Gastroesophageal sphincter (tissue), 4 donors: Measurements from ENCODE around the gene DHDDS. TPM values are rescaled to one million over a fixed set of nuclear protein-coding genes. Genes with fewer than 3 reads are reported as not detected.

Source experiments
- ATAC-seq: fragments of 150-250 bp; one replicate; pipeline ENCODE4 v1.9.1; 2016; ENCODE audit warnings: mild to moderate bottlenecking, moderate library complexity
- H3K27ac ChIP-seq, 4 donors: fragments of 200-600 bp; sonication (generic) in 3 of 4; 1 replicate in 3 of 4; 2 replicates in 1 of 4; pipeline ENCODE4 v1.5.1; 2016 to 2019
- H3K27me3 ChIP-seq: fragments of 200-600 bp; sonication (generic); one replicate; pipeline ENCODE4 v1.5.1; 2019
- H3K36me3 ChIP-seq, 2 donors: fragments of 200-600 bp; sonication (generic); one replicate each; pipeline ENCODE4 v1.5.1; 2019; ENCODE audit warnings: control low read depth in 1 of 2
- H3K4me1 ChIP-seq, 3 donors: fragments of 200-600 bp; sonication (generic); 1 replicate in 2 of 3; 2 replicates in 1 of 3; pipeline ENCODE4 v1.5.1; 2016 to 2019; ENCODE audit warnings: control low read depth in 2 of 3
- H3K4me3 ChIP-seq, 2 donors: fragments of 200-600 bp; sonication (generic); one replicate each; pipeline ENCODE4 v1.5.1; 2019; ENCODE audit warnings: mild to moderate bottlenecking in 1 of 2, moderate library complexity in 1 of 2
- H3K9me3 ChIP-seq, 3 donors: fragments of 200-600 bp; sonication (generic); one replicate each; pipeline ENCODE4 v1.5.1; 2017 to 2019; ENCODE audit warnings: control low read depth in 2 of 3
- EP300 ChIP-seq: sonication (generic); formaldehyde crosslinking; IDR thresholded peaks from one replicate; pipeline ENCODE4 v1.6.1; 2017; ENCODE audit warnings: antibody characterized with exemption, mild to moderate bottlenecking
- POLR2A ChIP-seq, 2 donors: fragments of 450-650 bp; IDR thresholded peaks; one replicate each; pipeline ENCODE4 v1.6.1; 2017; ENCODE audit warnings: antibody characterized with exemption in 2 of 2, mild to moderate bottlenecking in 2 of 2, moderate library complexity in 1 of 2
- POLR2AphosphoS5 ChIP-seq: sonication (generic); formaldehyde crosslinking; IDR thresholded peaks from one replicate; pipeline ENCODE4 v1.6.1; 2017; ENCODE audit warnings: antibody characterized with exemption
- WGBS, 2 donors: methylation state at CpG; one replicate each; pipeline ENCODE4 v1.1.5; 2018; ENCODE audit warnings: low coverage in 1 of 2; 5-methylcytosine and 5-hydroxymethylcytosine counted together
- total RNA-seq, 4 donors: library from RNA; depleted of rRNA; stranded (reverse); fragments of >200 nt; gene quantifications; one replicate each; pipeline ENCODE4 v1.1.0, GENCODE V29; 2016
- TF ChIP-seq, protein P1 (sequence below), 4 experiments: fragments of 200-600 bp in 2 of 4; fragments of 450-650 bp in 2 of 4; sonication (generic) in 1 of 4; IDR thresholded peaks; one replicate each; pipeline ENCODE4 v1.5.1; 2017 to 2019; ENCODE audit warnings: antibody characterized with exemption in 4 of 4, mild to moderate bottlenecking in 2 of 4, moderate library complexity in 2 of 4

DHDDS gene
- total RNA-seq, 4 donors from 2014 or later: 23.6 to 36.4 (median 31.7) TPM

DNA sequence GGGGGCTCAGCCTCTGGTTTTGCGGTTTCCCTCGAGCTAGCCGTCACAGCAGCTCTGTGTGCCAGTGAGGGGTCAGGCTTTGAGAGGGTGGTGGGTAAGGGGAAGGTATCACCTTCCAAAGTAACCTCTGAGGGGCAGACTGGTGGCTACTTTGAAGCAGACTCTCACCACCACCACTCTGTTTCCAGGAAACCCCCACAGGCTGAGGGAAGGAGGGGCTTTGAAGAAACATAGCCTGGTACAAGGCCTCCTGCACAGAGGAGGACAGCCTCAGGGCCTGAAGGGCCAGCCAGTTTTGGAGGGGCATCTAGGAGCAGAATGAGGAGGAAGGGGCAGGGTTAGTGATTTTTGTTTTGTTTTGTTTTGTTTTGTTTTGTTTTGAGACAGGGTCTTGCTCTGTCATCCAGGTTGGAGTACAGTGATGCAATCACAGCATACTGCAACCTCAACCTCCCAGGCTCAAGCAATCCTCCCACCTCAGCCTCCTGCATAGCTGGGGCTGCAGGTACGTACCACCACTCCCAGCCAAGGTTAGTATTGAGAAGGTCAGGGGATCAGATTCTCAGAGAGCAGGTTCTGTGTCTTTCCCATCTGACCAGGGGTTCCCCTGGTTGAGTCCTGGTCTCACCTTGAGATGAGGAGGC lies 42.4 kb upstream of the DHDDS start:
- WGBS, 2 donors: 40 to 100% methylated on average over 1 of the region's 4 CpGs
- H3K4me1 ChIP-seq: no peaks in the 10 kb centered on the region
- H3K36me3 ChIP-seq: no peaks in the 10 kb centered on the region
- TF ChIP-seq POLR2AphosphoS5 (no peak), EP300 (no peak), POLR2A (IDR thresholded peaks at IDR 0.05) (no peak)
- TF ChIP-seq, protein P1, sequence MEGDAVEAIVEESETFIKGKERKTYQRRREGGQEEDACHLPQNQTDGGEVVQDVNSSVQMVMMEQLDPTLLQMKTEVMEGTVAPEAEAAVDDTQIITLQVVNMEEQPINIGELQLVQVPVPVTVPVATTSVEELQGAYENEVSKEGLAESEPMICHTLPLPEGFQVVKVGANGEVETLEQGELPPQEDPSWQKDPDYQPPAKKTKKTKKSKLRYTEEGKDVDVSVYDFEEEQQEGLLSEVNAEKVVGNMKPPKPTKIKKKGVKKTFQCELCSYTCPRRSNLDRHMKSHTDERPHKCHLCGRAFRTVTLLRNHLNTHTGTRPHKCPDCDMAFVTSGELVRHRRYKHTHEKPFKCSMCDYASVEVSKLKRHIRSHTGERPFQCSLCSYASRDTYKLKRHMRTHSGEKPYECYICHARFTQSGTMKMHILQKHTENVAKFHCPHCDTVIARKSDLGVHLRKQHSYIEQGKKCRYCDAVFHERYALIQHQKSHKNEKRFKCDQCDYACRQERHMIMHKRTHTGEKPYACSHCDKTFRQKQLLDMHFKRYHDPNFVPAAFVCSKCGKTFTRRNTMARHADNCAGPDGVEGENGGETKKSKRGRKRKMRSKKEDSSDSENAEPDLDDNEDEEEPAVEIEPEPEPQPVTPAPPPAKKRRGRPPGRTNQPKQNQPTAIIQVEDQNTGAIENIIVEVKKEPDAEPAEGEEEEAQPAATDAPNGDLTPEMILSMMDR (IDR thresholded peaks at IDR 0.05): no peak
- no peaks in the 10 kb centered on the region for H3K9me3 ChIP-seq
- H3K27me3 ChIP-seq: peaks cover 67% of the 10 kb centered on the region
- ATAC-seq: no peak
- H3K4me3 ChIP-seq: no peak overlapping the region
- H3K27ac ChIP-seq: no peak overlapping the region

DNA sequence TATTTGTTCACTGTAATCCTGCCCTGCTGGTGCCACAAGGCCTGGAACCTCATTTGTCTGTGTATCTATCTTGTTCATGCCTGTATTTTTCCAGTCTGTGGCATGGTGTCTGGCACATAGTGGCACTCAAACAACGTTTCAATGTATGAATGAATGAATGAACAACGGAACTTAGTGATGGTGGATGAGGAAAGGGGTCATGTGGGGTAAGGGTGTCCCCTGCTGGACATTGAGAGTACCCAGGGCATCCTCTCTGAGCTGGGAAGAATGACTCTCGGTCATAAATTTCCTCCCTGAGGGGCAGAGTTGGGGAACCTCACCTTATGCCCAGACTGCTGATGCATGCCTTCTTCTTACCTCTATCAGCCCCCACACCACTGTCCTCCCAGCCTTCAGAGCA lies 40.7 kb upstream of the DHDDS start:
- H3K4me3 ChIP-seq: no peak overlapping the region
- H3K9me3 ChIP-seq: no peaks in the 10 kb centered on the region
- no peaks in the 10 kb centered on the region for H3K4me1 ChIP-seq
- H3K27me3 ChIP-seq: peaks cover 52% of the 10 kb centered on the region
- TF ChIP-seq POLR2A (IDR thresholded peaks at IDR 0.05): no peak
- TF ChIP-seq, protein P1 (IDR thresholded peaks at IDR 0.05): peak in 1 of 4 experiments; percentile 9
- WGBS, 2 donors: 6 to 8% methylated on average over 3 of the region's 3 CpGs
- no peaks in the 10 kb centered on the region for H3K36me3 ChIP-seq
- ATAC-seq: no peak
- H3K27ac ChIP-seq: no peak overlapping the region

DNA sequence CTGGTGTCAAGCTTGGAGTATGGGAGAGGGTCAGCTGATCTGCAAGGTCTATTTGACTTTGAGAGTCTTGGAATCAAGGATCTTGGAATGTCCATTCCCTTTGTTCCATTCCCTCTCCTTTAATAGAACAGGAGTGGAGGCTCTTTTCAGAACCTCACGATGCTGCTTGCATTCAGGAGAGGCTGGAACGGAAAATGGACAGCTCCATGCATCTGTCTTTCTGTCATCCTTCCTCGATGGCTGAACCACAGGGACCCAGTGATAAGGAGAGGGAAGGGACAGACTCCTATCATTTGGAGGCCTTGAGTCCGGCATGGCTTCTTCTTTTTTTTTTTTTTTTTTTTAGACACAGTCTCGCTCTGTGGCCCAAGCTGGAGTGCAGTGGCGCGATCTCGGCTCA lies 36.4 kb upstream of the DHDDS start:
- Histone ChIP-seq H3K27me3 (peaks cover 21% of the 10 kb centered on the region), H3K27ac (no peak overlapping the region), H3K9me3 (no peaks in the 10 kb centered on the region), H3K4me3 (no peak overlapping the region), H3K36me3 (no peaks in the 10 kb centered on the region), H3K4me1 (no peaks in the 10 kb centered on the region)
- 63 to 87% methylated on average over 4 to 8 of the region's 8 CpGs for WGBS, 2 donors
- ATAC-seq: no peak
- TF ChIP-seq EP300 (no peak), POLR2A (IDR thresholded peaks at IDR 0.05) (no peak), POLR2AphosphoS5 (no peak)
- TF ChIP-seq, protein P1 (IDR thresholded peaks at IDR 0.05): no peak

DNA sequence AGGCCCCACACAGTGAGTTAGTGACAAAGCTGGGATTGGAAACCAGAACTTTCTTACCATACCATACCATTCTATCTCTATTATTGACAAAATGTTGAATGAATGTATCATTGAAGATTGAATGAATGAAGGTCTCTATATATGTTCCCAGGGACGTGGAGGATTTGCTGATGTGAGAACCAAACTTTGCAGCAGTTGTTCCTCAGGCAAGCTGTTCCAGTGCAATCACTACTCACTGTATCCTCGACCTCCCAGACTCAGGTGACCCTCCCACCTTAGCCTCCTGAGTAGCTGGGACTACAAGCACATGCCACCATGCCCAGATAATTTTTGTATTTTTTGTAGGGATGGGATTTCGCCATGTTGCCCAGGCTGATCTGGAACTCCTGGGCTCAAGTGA lies 33.1 kb upstream of the DHDDS start:
- no peak for ATAC-seq
- Histone ChIP-seq H3K4me3 (no peak overlapping the region), H3K27me3 (peaks cover 36% of the 10 kb centered on the region), H3K9me3 (no peaks in the 10 kb centered on the region), H3K4me1 (no peaks in the 10 kb centered on the region), H3K36me3 (no peaks in the 10 kb centered on the region), H3K27ac (no peak overlapping the region)
- no peak for TF ChIP-seq EP300
- TF ChIP-seq POLR2AphosphoS5: no peak
- TF ChIP-seq, protein P1 (IDR thresholded peaks at IDR 0.05): no peak
- TF ChIP-seq POLR2A (IDR thresholded peaks at IDR 0.05): no peak
- 62 to 92% methylated on average over 3 of the region's 3 CpGs for WGBS, 2 donors

DNA sequence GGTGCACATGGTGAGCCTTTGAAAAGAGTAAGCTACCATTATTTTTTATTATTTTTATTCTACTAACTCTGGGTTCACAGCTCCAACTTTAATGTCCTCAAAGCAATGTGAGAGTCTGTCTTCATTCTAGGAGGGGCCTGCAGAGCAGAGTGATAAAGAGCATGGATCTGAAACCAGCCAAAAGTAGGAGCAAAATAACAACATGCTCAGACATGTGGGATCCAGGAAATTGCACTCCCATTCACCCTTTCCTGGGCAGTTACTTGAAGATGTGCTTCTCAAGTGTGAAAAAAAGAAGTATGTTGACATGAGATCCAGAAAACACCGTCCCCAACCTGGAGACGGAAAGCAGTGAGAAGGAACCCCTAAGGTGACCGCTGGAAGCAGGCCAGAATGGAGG lies 30.2 kb upstream of the DHDDS start:
- Histone ChIP-seq H3K27me3 (peaks cover 51% of the 10 kb centered on the region), H3K9me3 (no peaks in the 10 kb centered on the region), H3K36me3 (no peaks in the 10 kb centered on the region), H3K4me3 (no peak overlapping the region), H3K4me1 (no peaks in the 10 kb centered on the region), H3K27ac (no peak overlapping the region)
- ATAC-seq: no peak
- TF ChIP-seq POLR2AphosphoS5: no peak
- no peak for TF ChIP-seq EP300
- TF ChIP-seq POLR2A (IDR thresholded peaks at IDR 0.05): no peak
- TF ChIP-seq, protein P1 (IDR thresholded peaks at IDR 0.05): no peak
- 65 to 67% methylated on average over 3 of the region's 3 CpGs for WGBS, 2 donors
